K562 (cell line): Measurements from ENCODE around the gene MDN1. TPM values are rescaled to one million over a fixed set of nuclear protein-coding genes. Genes with fewer than 3 reads are reported as not detected.
A peak's percentile ranks its signal among the peaks of the same experiment; 100 is the strongest.

ENCODE experiments used
- ETV1 ChIP-seq: fragments of 450-650 bp; conservative IDR thresholded peaks from 2 replicates; pipeline ENCODE4 v1.6.1; 2016; ENCODE audit warnings: missing genetic modification characterization, control low read depth, low read depth, missing compliant biosample characterization
- FOXJ2 ChIP-seq: fragments of 200-800 bp; sonication (Bioruptor generic); IDR thresholded peaks from 2 replicates; pipeline ENCODE4 v1.6.1; 2016; ENCODE audit warnings: missing genetic modification characterization, missing compliant biosample characterization
- GATAD2A ChIP-seq: fragments of 450-650 bp; IDR thresholded peaks from 2 replicates; pipeline ENCODE4 v1.6.1; 2017
- HMGN3 ChIP-seq: IDR thresholded peaks from 2 replicates; pipeline ENCODE4 v1.6.1; 2011; ENCODE audit warnings: borderline replicate concordance, low read depth, mild to moderate bottlenecking, mixed read lengths, low read length; ENCODE audit not compliant: insufficient read length; ENCODE audit errors: extremely low read depth
- PHB ChIP-seq: fragments of 250-450 bp; sonication (Bioruptor Pico); IDR thresholded peaks from 2 replicates; pipeline ENCODE4 v1.5.0; 2021
- SP1 ChIP-seq: sonication (generic); formaldehyde crosslinking; IDR thresholded peaks from 2 replicates; pipeline ENCODE4 v1.8.1; 2022; ENCODE audit warnings: mild to moderate bottlenecking, missing genetic modification reagents
- SRSF9 ChIP-seq: fragments of 200-400 bp; formaldehyde crosslinking; IDR thresholded peaks from 2 replicates; pipeline ENCODE4 v1.6.1; 2017; ENCODE audit warnings: low read depth, low read length, borderline replicate concordance
- SUPT5H ChIP-seq: fragments of 450-650 bp; IDR thresholded peaks from 2 replicates; pipeline ENCODE4 v1.6.1; 2016
- TAL1 ChIP-seq: fragments of 450-650 bp; IDR thresholded peaks from 2 replicates; pipeline ENCODE4 v1.6.1; 2016; ENCODE audit warnings: mild to moderate bottlenecking
- TCF7 ChIP-seq: sonication (generic); IDR thresholded peaks from 2 replicates; pipeline ENCODE4 v1.6.1; 2016; ENCODE audit warnings: antibody characterized with exemption, borderline replicate concordance
- XRCC3 ChIP-seq: fragments of 450-650 bp; IDR thresholded peaks from 2 replicates; pipeline ENCODE4 v1.6.1; 2017; ENCODE audit warnings: mild to moderate bottlenecking, moderate library complexity
- ZBTB1 ChIP-seq: sonication (generic); formaldehyde crosslinking; IDR thresholded peaks from 2 replicates; pipeline ENCODE4 v1.8.1; 2023; ENCODE audit warnings: missing genetic modification reagents, low read depth, mild to moderate bottlenecking, borderline replicate concordance
- ZNF589 ChIP-seq: fragments of 200-800 bp; sonication (Bioruptor generic); IDR thresholded peaks from 2 replicates; pipeline ENCODE4 v1.6.1; 2016; ENCODE audit warnings: low read depth, missing genetic modification characterization, missing compliant biosample characterization
- polyA plus RNA-seq, 8 experiments: library from polyadenylated mRNA; depleted of rRNA in 4 of 8; stranded (reverse) in 5 of 8; unstranded in 3 of 8; fragments of >200 nt; fragmentation: Nextera tagmentation in 2 of 8; fragmentation: Illumina TruSeq in 1 of 8; extraction: Ambion mirVana in 2 of 8; extraction: Trizol in 1 of 8; gene quantifications; 2 replicates each; pipeline versions ENCODE4 v1.2.1 to v1.2.3, GENCODE V29; 2011 to 2014; ENCODE audit warnings: inconsistent platforms in 1 of 8, missing spikeins in 1 of 8
- total RNA-seq, 7 experiments: library from RNA; depleted of rRNA in 6 of 7; stranded (reverse); fragments of >200 nt in 6 of 7; fragmentation: Illumina TruSeq in 2 of 7; extraction: Trizol in 2 of 7; gene quantifications; 2 replicates each; pipeline versions ENCODE4 v1.2.1 to v1.2.3, GENCODE V29; 2011 to 2021; ENCODE audit warnings: low replicate concordance in 1 of 7
- TF ChIP-seq, protein P1 (sequence below): fragments of 250-450 bp; sonication (Bioruptor Pico); IDR thresholded peaks from 2 replicates; pipeline ENCODE4 v1.4.0; 2020; ENCODE audit warnings: mild to moderate bottlenecking
- TF ChIP-seq, protein P2 (sequence below), 3 experiments: fragments of 200-800 bp in 1 of 3; fragments of 250-450 bp in 1 of 3; fragments of 450-650 bp in 1 of 3; sonication (Bioruptor Pico) in 1 of 3; sonication (Bioruptor generic) in 1 of 3; formaldehyde crosslinking in 1 of 3; IDR thresholded peaks; 2 replicates each; pipeline versions ENCODE4 v1.6.1 to v1.8.0; 2016 to 2022; ENCODE audit warnings: mild to moderate bottlenecking in 2 of 3, missing genetic modification characterization in 2 of 3, missing compliant biosample characterization in 1 of 3, moderate library complexity in 1 of 3
- TF ChIP-seq, protein P3 (sequence below): sonication (generic); formaldehyde crosslinking; IDR thresholded peaks from 2 replicates; pipeline ENCODE4 v1.8.0; 2022; ENCODE audit warnings: mild to moderate bottlenecking, missing genetic modification reagents, borderline replicate concordance
- TF ChIP-seq, protein P4 (sequence below): fragments of 250-450 bp; sonication (Bioruptor Pico); IDR thresholded peaks from 2 replicates; pipeline ENCODE4 v1.6.1; 2021; ENCODE audit warnings: mild to moderate bottlenecking
- TF ChIP-seq, protein P5 (sequence below): fragments of 250-450 bp; sonication (Bioruptor Pico); IDR thresholded peaks from 2 replicates; pipeline ENCODE4 v1.8.0; 2021; ENCODE audit warnings: borderline replicate concordance, mild to moderate bottlenecking, moderate library complexity; ENCODE audit not compliant: poor library complexity, severe bottlenecking

The MDN1 gene
- total and polyA plus RNA-seq, 9 of the 15 experiments (the other 6 are each of a cell fraction or from before 2014, with no cell fraction given) = 25.6 to 93.6 (median 43.0) TPM

DNA sequence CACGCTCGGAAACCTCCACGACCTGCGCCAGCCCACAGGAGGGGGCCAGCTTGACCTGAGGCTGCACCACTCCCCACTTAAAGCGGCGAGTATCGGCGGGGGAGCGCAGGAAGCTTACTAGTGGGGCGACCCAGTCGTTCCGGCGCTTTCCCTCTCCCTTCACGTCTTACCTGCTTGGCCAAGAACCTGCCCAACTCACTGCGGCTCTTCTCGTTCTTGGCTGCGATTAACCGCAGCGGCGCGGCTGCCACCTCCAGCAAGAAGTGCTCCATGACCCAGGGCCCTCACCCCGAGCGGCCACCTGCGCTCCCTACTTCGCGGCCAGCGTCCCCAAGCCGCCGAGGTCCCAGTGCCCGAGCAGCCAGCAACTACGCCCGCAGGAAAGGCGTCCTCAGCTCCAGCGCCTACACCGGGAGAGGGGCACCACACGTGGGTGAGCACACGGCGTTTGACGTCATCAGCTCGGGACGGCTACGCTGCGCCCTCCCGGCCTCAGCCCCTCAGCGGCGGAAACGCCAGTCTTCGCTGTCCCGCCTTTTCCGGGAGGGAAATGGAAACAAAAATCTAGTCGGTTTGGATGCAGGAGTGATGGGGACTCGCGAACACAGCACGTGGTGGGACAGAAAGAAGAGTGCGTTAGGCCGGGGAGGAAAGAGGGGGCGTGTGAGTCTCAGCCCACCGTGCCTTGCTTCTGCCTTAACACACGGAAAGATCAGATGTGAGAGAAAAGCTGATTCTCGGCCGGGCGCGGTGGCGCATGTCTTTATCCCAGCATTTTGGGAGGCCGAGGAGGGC is at the start of gene MDN1 (continued):
- TF ChIP-seq XRCC3 = no peak
- no peak; the same call in 1 of the 2 replicates for TF ChIP-seq ZBTB1 (CRISPR knock-in tag)
- TF ChIP-seq ZNF589 = no peak
- TF ChIP-seq, protein P1, sequence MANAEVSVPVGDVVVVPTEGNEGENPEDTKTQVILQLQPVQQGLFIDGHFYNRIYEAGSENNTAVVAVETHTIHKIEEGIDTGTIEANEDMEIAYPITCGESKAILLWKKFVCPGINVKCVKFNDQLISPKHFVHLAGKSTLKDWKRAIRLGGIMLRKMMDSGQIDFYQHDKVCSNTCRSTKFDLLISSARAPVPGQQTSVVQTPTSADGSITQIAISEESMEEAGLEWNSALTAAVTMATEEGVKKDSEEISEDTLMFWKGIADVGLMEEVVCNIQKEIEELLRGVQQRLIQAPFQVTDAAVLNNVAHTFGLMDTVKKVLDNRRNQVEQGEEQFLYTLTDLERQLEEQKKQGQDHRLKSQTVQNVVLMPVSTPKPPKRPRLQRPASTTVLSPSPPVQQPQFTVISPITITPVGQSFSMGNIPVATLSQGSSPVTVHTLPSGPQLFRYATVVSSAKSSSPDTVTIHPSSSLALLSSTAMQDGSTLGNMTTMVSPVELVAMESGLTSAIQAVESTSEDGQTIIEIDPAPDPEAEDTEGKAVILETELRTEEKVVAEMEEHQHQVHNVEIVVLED = peak; percentile 88
- TF ChIP-seq SRSF9 = no peak
- peak; percentile 66 for TF ChIP-seq HMGN3
- no peak for TF ChIP-seq PHB (CRISPR knock-in tag)
- TF ChIP-seq TCF7 = no peak
- TF ChIP-seq, protein P2, sequence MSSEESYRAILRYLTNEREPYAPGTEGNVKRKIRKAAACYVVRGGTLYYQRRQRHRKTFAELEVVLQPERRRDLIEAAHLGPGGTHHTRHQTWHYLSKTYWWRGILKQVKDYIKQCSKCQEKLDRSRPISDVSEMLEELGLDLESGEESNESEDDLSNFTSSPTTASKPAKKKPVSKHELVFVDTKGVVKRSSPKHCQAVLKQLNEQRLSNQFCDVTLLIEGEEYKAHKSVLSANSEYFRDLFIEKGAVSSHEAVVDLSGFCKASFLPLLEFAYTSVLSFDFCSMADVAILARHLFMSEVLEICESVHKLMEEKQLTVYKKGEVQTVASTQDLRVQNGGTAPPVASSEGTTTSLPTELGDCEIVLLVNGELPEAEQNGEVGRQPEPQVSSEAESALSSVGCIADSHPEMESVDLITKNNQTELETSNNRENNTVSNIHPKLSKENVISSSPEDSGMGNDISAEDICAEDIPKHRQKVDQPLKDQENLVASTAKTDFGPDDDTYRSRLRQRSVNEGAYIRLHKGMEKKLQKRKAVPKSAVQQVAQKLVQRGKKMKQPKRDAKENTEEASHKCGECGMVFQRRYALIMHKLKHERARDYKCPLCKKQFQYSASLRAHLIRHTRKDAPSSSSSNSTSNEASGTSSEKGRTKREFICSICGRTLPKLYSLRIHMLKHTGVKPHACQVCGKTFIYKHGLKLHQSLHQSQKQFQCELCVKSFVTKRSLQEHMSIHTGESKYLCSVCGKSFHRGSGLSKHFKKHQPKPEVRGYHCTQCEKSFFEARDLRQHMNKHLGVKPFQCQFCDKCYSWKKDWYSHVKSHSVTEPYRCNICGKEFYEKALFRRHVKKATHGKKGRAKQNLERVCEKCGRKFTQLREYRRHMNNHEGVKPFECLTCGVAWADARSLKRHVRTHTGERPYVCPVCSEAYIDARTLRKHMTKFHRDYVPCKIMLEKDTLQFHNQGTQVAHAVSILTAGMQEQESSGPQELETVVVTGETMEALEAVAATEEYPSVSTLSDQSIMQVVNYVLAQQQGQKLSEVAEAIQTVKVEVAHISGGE (CRISPR knock-in tag; IDR thresholded peaks at IDR 0.05) = peak in 1 of 3 experiments; percentile 83; a peak in 2 of 6 replicates
- TF ChIP-seq, protein P3, sequence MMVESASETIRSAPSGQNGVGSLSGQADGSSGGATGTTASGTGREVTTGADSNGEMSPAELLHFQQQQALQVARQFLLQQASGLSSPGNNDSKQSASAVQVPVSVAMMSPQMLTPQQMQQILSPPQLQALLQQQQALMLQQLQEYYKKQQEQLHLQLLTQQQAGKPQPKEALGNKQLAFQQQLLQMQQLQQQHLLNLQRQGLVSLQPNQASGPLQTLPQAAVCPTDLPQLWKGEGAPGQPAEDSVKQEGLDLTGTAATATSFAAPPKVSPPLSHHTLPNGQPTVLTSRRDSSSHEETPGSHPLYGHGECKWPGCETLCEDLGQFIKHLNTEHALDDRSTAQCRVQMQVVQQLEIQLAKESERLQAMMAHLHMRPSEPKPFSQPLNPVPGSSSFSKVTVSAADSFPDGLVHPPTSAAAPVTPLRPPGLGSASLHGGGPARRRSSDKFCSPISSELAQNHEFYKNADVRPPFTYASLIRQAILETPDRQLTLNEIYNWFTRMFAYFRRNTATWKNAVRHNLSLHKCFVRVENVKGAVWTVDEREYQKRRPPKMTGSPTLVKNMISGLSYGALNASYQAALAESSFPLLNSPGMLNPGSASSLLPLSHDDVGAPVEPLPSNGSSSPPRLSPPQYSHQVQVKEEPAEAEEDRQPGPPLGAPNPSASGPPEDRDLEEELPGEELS = 0 out of 2 replicates have a peak, but pooled peaks have one; percentile 67
- TF ChIP-seq, protein P4, sequence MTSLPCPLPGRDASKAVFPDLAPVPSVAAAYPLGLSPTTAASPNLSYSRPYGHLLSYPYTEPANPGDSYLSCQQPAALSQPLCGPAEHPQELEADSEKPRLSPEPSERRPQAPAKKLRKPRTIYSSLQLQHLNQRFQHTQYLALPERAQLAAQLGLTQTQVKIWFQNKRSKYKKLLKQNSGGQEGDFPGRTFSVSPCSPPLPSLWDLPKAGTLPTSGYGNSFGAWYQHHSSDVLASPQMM (CRISPR knock-in tag) = no peak
- TF ChIP-seq FOXJ2 = no peak
- TF ChIP-seq ETV1 = peak; percentile 40
- TF ChIP-seq SUPT5H = peak; percentile 92
- TF ChIP-seq GATAD2A = peak; percentile 22; the same call in 1 of the 2 replicates
- TF ChIP-seq SP1 (CRISPR knock-in tag) = peak; percentile 85
- TF ChIP-seq, protein P5, sequence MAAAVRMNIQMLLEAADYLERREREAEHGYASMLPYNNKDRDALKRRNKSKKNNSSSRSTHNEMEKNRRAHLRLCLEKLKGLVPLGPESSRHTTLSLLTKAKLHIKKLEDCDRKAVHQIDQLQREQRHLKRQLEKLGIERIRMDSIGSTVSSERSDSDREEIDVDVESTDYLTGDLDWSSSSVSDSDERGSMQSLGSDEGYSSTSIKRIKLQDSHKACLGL = peak; percentile 98
- no peak for TF ChIP-seq TAL1
